GM21529 (cell line): ENCODE measurements around the gene LRGUK.
"Not testable (repeated sequence)": the region's sequence is repeated elsewhere in the genome, so short reads cannot be mapped to it uniquely, and the experiment has no call there.

Source experiments
- ATAC-seq: cut with Tn5 transposase; IDR thresholded peaks from one replicate; pipeline ENCODE4 v1.9.1; 2021; ENCODE audit not compliant: unreplicated experiment

The LRGUK gene

DNA sequence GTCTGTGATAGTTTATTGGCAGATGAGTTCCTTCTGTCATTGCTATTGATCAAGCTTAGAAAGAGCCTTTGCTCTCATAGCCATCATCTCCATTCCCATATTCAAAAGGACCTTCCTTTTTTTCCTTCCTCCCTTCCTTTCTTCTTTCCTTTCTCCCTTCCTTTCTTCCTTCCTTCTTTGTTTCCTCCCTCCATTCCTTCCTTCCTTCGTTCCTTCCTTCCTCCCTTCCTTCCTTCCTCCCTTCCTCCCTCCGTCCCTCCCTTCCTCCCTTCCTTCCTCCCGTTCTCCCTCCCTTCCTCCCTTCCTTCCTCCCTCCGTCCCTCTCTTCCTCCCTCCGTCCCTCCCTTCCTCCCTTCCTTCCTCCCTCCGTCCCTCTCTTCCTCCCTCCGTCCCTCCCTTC, 104.2 kb downstream of the LRGUK start:
- ATAC-seq, result not testable (repeated sequence)

DNA sequence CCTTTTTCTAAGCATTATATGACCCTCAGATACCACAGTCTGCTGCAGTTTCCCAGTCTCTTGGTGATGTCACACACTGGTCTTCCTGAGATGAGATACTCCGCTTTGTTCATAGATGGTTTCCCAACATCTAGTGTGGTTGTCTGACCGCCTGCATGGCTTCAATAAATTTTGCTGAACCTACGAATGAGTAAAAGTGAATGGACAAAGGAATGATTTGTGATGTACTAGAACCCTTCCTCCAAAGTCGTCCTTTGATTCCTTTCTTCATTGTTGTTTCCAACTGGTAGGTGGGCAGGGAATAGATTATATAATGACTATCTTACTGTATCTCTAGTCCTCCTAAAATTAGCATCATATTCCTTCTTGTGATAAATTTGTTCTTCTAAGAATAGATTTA, 107.1 kb downstream of the LRGUK start:
- no peak for ATAC-seq

DNA sequence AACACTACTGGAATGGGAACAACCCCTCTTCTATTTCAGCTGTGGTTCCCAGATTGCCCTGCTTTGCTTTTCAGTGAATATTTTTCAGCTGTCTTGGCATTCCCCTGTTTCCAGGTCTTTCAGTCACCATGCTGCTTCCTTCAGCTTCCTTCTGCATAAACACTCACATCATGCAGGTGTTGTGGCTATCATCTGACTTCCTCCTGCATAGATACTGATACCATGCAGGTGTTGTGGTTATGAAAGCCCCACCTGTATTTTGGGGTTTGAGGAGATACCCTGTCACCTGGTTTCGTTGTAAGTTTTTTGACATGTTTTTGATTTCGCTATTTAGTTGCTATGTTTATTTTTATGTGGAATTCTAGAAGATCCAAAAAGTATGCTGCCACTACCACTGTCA, 118.1 kb downstream of the LRGUK start:
- ATAC-seq, result peak; percentile 66

DNA sequence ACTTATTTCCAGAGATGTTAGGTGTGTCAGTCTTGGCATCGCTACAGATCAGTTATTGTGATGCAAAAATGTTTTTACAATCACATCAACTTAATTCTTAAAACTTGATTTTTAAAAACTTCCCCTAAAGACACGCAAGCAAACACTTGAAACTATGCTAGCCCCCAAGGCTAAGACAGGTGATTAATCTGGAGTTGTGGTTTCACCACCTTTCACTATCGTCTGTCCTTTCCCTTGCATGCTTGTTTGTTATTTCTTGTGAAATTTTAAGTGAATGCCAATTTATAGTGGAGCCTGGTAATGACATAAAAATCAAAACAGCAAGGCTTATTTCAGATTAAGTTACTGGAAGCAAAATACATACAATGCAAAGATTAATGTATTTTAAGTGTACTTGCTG, 119.2 kb downstream of the LRGUK start:
- ATAC-seq, result no peak

DNA sequence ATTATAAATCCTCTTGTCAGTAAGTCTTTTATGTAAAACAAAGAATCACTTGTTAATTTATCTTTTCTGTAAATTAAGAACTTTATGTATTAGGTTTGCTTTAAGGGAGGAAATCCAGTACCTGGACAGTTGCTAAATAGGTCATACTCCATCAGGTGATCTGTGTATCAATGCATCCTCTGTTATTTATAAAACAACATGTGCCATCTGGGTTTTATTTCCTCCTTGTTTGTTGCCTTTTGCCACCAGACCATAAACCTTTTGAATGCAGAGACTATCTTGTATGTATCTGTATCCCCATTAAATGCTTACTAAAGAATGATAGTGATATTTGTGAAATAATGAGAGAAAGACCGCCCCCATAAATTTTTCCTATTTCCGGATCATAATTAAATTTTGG, 119.6 kb downstream of the LRGUK start:
- no peak for ATAC-seq

DNA sequence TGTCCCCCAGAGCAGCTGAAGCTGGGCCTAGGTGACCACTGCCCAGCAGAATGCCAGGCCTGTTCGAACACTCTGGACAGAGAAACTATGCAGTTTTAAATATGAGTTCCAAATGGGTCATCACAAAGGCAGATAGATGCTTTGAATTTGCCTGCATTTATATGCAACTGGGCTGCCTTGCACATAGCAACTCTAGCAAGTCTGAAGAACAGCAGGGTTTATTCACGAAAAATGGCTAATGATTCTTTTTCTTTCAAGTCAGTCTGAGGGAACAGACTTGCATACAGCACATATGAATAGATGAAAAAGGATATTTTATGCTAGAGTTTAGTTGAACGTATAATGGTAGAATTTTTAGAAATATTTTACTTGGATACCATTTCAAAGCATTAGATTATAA, 121.1 kb downstream of the LRGUK start:
- ATAC-seq, result no peak

DNA sequence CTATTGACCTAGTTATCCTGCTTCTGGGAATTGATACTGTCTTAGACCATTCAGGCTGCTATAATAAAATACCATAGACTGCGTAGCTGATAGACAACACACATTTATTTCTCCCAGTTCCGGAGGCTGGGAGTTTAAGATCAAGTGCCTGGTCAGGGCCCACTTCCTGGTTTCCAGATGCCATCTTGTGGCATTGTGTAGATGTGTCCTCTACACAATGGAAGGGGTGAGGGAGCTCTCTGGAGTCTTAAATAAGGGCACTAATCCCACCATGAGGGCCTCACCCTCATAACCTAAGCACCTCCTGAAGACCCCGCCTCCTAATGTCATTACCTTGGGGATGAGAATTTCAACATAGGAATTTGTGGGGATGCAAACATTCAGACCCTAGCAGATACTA, 127.2 kb downstream of the LRGUK start:
- ATAC-seq, result no peak

DNA sequence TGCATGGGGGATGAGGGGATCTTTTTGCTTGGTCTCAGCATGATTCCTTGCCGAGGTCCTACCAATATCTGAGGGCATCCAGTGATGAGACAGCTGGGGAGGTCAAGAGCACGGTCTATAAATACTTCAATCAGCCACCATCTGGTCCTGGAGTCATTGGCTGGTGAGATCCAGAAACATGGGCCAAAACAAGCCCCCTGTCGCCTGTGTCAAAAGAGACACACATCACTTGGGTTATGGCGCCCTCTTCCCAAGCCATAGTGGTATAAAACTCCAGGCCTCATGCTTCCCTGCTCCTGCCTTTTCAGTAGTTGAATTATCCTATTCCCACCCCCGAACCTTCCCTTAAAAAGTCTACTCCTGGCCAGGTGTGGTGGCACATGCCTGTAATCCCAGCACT, 128.7 kb downstream of the LRGUK start:
- no peak for ATAC-seq

DNA sequence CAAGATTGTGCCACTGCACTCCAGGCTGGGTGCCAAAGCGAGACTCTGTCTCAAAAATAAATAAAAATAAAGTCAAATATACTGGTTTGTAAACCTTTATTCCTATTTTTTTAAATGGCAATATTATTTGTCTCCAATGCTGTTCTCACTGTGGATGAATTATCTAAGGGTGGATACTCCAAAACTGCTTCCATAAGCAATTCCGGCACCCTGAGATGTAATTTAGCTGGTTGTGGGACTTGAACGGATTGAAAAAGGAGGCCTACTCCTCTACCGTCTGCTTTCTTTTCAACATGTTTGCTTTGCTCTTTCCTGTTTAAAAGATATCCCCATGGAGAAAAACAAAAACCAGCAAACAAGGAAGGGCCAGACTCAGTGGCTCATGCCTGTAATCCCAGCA, 135.2 kb downstream of the LRGUK start:
- no peak for ATAC-seq

DNA sequence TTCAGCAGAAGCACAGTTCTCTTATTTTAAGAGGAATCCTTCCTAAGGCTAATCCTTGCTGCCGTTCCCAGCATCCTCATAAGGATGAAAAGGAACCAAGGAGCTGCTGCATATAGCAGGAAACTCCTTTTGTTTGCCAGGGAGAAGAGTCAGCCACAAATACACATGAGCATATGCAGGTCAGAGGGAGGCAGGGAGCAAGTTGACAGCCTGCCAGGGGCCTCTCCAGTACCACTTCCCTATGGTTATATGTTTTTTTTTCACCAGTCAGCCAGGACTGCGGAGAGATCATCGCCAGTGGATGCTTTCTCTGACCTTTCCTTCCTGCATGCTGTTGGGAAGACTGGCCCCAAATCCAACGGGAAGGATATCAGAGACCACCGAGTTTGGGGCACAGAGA, 149.8 kb downstream of the LRGUK start:
- no peak for ATAC-seq

DNA sequence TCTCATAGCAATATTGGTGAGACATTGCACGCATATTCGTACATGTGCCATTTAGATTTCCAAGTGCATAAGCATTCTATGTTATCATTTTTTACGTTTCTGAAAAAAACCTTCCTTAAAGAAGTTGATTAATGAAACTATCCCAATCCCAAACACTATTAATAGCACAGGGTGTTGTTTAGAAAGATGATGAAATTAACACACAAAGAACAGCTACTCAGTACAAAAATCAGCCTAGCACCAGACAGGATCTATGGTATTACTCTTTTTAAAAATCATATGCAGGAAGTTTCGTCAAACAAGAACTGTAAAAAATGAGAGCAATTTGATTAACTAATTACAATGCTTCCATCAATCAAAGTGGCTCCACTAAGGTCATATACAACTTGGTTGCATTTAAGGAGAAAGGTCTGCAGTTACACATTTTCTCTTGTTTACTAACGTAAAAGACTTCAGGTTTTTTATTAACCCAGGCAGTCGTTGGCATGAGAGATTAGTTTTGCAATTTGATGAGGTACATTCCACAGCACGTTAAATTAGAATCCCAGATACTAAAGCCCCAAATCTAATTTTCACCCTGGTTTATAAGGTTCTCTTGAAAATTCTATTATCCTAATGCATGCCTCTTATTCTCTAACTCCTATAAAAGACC, 151.5 kb downstream of the LRGUK start:
- ATAC-seq, result no peak

DNA sequence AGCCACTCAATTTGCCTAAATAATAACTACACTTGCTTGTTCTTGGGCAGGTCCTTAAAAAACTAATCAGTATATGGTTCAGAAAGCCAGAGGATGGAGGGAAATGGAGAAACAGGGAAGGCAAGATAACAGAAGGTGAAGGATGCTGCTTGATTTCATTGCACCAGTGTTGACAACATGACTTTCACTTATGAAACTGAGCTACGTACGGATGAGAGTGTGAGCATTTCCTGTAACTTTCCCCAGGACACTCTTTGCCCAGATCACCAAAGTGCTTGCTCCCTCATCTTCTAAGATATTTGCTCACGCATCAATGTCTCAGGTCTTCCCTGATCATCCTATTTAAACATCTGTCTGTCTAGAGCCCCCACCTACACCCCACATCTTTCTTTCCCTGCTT, 152.2 kb downstream of the LRGUK start:
- no peak for ATAC-seq

DNA sequence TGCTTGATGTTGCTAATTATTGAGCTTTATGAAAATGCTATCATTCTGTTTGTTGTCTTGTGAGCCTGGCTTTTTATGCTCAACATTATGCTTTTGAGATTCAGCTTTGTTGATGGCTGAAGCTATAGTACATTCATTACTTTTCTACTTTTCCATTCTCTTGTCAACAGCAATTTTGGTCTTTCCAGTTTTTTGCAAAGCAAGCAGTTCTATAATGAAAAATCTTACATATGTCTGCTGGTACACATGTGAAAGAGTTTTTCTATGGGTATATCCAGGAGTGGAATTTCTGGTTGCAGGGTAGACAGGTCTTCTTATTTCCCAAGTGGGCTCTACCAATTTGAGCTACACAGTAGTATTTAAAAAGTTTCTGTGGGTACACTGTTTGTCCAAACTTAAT, 152.8 kb downstream of the LRGUK start:
- no peak for ATAC-seq

DNA sequence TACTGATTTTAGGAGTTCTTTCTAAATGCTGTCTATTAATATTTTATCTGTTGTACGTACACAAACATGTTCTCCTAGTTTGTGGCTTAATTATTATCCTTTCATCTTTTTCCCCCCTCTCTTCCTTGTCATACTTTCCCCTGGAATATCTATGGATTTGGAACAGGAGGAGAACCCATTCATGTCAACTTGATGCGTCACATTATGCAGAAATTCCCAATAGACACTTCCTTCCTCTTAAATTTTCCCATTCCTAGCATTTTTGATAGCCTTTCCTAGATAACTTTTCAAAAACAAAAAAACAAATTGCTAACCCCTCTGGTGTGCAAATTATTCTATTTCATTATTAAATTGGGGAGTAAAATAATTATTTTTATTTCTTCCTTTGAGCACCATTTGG, 153.4 kb downstream of the LRGUK start:
- ATAC-seq, result no peak

DNA sequence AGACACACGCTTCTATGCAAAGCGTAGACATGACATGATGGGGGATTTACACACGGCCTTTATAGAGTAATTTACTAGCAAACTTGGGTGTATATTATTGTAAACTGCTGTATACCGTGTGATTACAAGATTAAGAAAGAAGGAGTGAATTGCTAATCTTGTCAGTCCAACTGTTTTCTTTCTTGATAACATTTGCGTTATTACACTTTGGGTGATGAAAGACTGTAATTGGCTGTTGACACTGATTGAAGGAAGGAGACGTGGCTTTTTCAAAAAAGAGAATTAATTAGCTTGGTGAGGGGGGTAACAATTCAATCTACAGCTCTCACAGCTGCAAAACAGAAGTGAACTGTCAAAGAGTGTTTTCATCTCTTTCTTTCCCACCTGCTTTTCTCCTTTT, 156.9 kb downstream of the LRGUK start:
- no peak for ATAC-seq

DNA sequence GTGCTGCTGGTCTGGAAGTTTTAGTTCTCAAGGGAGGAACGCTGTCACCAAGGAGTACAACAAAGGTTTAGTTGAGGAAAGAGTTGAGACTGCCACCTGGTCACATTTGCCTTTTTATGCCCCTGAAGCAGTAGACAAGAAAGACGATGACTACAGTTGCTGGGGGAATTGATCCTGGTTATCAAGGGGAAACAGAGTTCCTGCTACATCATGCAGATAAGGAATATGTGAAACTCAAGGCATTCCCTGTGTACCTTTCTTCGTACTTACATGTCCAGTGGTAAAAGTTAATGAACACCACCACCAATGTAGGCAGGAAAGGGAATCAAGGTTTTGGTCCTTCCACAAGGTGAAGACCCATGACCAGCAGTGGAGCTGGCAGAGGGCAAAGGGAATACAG, 157.8 kb downstream of the LRGUK start:
- no peak for ATAC-seq

DNA sequence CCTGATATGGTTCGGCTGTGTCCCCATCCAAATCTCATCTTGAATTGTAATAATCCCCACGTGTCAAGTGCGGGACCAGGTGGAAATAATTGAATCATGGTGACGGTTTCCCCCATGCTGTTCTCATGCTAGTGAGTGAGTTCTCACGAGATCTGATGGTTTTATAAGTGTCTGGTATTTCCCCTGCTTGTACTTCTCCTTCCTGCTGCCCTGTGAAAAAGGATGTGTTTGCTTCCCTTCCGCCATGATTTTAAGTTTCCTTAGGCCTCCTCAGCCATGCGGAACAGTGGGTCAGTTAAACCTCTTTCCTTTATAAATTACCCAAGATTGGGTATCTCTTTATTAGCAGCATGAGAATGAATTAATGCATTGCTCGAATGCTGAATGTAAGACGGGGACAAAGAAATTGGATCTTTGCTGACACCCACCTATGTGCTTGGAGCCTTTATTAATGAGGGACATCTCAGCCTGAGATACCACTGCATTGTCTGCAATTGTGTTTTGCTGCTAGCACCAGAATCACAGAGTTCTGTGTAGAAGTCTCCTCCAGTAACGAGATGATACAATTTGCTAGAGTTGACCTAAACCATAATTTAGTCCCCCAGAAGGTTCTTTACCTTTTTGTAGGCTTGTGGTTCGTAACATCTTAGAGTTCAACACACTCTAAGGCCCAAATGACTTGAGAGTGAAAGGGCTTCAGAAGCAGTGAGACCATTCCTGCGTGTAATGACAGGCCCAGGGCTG, 160.9 kb downstream of the LRGUK start:
- no peak for ATAC-seq

DNA sequence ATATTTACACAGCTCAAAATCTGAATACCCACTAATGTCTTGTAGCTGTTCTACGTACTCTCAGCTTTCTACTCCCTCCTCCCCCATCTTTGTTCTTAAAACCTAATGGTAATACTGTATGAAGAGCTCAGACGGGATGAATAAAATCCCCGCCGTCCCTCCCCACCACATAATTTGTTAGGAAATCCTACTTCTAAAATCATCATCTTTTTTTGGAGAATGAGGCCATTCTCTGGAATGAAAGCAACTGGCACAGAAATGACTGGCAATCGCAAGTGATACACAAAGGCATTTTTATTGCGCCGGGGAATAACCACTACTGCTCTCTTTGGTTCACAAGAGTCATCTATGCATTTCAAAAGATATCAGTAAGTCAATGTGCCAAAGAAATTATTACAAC, 162.3 kb downstream of the LRGUK start:
- ATAC-seq, result no peak

DNA sequence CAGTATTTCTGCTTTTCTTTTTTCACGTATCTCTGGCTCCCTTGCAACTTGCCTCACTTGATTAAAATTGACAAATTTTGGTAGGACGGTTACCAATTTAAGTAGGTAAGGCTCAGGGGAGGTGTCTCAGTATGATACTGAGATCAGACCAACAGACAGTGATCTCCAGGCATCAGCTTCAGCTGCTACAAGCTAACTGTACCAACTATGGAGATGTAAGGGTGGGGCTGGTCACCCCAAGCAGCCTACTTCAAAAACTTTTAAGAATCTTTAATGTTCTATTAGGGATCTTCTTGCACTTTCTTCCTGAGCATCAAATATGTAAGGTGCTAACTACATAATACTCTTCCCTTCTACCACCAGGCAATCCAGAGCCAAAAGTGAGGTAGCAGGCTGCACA, 162.7 kb downstream of the LRGUK start:
- ATAC-seq, result no peak

DNA sequence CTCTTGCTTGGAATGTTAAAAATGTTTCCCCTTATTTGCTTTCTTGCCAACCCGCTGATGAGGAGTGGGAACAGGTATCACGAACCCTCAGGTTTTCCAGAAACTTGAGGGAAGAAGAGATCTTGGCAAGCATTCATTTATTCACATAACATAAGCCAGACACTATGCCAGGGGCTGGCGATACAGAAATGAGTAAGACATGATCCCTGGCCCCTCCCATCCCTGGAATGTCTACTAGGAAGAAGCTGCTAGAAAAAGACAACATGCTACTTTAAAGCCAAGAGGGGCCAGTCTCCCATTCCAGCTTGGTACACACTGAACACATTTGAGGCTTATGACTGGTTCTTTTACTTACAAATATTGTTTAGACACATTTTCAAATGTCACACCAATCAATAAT, 163.1 kb downstream of the LRGUK start:
- ATAC-seq, result no peak

DNA sequence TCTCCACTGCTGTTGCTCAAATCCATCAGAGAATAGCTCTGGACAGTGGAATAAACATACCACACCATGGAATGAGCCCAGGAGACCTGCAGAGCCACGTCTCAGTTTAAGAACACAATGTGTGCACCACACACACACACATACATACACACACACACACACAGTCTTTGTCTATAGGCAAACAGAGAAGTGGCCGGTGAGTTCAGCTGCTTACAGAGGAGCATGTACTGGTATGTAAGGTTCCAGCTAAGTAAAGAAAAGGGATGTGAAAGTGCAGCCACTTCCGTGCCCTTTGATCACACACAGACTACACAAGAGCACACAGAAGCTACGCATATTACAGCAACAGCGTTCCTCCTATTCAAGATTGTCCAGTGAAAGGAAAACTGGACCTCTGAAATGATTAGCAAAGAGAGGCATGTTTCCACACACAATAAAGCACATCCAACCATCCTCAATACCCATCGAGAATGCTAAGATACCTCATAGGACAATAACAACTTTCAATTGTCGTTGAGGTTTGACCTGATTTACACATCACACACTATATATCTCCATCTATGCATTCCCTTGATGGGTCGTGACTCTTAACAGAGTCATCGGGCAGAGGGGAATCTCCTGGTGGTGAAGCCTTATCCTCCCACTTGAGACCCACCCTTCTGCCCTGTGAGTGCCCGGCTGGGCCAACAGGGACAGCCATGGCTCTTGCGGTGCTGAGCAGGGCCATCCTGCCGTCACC, 166.0 kb downstream of the LRGUK start:
- ATAC-seq, result peak; percentile 100

DNA sequence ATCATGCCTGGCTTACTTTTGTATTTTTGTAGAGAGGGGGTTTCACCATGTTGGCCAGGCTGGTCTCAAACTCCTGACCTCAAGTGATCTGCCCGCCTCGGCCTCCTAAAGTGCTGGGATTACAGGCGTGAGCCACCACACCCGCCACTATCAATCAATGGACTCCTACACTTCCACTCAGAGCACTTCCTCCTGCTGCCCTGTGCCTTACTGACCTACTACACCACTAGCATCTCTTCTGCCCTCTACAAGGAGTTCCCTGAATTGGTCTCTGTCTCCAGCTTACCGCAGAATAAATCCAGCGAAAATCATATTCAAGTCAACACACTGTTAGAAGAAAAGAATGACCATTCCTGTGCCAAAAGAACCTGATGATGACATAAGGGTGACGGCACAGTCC, 168.8 kb downstream of the LRGUK start:
- ATAC-seq, result not testable (repeated sequence)
